Fibroblast of gingiva (primary cell): ENCODE measurements around the gene CPTP.
A peak's percentile ranks its signal among the peaks of the same experiment; 100 is the strongest.

Experiments
- DNase-seq: peaks from one replicate; pipeline ENCODE4 v3.0.0-alpha.2; 2011; ENCODE audit warnings: low read depth

Gene CPTP

DNA sequence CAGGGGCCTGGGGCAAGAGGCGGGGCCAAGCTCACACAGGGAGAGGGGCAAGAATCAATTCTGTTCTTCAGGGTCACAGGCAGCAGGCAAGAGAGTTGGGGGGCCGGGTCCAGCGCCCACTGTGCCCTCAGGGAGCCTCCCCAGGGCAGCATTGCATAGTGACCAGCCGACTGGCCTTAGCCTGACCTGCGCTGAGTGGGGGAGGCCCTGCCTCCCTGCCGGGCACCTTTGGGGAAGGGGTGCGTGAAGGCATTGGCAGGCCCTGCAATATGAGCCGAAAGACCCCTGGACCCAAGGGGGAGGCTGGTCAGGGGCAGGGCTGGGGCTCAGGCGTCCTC is 32.2 kb upstream of the CPTP start:
- no peak for DNase-seq

DNA sequence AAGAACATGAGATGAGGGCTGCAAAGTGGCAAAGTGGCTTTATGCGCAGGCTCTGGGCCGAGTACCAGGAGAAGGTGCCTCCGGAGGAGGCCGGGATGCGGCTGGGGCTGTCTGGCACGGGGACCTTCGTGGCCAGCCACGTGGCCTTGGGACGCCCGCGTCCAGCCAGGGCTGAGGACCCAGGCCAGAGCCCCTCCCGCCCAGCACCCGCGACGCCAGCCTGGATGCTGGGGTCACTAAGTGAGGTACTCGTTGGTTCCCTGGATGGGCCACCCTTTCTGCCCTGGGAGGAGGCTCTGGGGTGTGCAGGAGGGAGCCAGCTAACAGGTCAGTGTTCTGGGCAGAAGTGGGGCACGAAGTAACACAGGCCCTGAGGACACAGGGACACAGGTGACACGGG is 31.8 kb upstream of the CPTP start:
- DNase-seq, result no peak

DNA sequence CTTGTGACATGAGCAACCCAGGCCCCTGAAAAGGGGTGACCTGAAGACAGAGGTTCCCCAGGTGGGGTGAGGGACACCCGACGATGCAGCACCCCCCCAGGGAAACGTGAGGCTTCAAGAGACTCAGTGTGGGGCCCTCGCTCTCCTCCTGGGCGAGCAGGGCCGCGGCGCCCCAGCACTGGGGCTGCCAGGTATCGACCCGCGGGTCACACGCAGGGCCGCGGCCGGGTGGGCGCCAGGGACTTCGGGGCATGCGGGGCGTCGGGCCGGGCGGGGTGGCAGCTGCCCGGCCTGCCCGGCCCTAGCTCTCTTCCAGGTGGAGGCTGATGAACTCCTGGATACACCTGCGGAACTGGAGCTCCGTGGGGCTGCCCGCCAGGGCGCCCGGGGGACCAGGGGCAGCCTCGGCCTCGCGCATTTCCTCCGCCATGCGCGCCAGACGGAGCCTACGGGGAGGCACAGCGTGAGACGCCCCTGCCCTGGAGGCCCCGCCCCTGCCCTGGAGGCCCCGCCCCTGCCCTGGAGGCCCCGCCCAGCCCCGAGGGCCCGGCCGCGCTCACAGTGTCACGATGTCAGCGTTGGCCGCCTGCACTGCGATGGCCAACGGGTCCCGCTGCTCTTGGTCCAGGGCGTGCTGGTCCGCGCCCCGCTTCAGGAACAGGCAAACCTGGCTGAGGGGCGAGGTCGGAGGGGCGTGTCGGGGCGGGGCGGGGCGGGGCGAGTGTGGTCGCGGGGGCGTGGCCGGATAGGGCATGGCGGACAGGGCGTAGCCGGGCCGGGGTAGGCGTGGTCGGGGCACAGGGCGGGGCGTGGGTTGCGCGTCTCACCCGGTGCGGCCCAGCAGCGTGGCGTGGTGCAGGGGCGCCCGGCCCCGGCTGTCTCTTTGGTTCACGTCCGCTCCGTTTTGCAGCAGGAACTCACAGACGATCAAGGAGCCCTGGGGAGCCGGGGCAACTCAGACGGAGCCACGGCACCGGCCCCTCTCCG is 31.0 kb upstream of the CPTP start:
- no peak for DNase-seq

DNA sequence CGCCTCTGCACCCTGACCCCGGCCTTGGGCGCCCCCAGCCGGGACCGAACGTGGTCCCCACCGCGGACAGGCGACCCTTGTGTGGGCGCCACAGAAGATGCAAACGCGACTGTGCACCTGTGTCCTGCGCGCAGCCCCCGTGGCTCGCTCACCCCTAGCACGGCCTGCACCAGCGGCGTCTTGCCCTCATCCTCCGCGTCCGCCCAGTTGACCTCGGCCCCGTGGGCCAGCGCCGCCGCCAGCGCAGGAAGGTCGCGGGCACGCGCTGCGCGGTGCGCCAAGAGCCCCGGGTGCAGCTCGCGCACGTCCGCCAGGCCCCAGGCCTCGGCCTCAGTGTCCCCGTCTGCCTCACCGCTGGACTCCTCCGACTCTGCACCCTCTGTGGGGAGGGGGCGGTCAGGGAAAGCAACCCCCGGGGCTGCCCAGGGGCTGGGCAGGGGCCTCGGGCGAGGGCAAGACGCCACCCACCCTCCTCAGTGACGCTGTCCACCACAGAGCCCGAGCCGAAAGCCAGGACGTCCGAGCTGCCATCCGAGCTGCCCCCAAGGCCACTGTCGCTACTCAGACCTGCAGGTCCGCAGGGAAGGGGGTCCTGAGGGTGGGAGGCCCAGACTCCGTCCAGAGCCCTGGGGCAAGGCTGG is 30.2 kb upstream of the CPTP start:
- DNase-seq, result no peak

DNA sequence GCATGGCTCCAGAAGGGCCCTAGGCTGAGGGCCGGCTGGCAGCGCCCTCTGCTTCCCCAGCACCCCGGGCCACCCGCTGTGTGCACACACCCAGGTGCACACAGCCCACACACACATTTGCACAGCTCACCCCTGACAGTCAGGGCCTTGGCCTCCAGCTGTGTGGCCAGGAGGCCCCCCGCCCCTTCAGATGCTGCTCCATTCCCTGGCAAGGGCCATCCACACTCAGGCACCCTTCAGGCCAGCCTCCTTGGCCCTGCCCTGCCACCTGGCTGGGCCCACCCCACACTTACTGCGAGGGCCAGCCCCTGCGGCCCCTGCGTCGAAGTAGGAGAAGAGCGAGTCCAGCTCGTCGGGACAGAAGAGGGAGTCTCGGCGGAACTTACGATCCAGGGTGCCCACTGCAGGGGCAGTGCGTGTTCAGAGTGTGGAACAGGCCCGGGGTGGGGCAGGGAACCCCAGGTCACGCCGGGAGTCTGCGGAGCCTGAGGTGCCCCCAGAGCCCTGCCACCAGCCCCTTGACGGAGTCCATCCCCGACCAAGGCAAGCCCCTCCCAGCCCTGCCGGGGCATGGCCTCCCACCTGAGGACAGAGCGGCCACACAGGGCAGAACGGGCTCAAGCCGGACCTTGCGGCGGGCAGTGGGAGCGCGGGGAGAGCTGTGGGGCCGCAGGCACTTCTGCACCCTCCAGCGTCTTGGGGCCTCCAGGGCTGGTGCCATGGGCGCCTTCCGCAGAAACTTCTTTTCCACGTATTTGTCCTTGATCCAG is 29.3 kb upstream of the CPTP start:
- DNase-seq, result no peak

DNA sequence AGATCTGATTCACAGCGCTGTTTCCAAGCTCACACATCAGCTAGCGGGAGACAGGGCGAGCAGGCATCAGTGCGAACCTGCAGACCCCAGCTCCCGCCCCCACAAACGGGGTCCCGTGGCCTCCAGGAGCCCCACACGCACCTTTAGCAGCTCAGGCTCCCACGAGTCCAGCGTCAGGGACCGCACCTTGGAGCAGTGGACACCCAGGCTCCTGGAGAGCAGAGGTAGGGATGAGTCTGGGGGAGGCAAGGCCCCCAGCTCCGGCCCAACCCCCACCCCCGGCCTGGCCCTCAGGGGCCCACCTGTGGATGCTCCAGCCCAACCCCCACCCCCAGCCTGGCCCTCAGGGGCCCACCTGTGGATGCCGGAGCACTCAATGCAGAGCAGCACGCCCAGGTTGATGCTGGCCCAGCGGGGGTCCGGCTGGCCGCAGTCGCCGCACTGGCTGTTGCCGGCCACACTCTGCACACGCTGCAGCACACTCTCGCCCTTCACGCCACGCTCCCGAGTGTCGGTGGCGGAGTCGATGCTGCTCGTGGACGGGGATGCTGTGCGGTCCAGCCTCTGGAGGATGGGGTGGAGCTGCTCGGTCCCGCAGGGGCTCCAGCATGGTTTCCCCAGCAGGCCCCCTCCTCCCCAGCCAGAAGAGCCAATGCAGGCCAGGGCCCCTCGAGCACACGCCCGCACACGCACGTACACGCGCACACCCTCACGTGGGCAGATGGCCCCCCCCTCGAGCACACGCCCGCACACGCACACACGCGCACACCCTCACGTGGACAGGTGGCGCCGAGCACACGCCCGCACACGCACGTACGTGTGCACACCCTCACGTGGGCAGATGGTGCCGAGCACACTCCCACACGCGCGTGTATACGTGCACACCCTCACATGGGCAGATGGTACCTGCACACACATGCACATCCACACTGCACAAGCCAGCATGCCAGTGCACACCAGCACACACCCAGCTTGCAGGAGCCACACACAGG is 28.2 kb upstream of the CPTP start:
- DNase-seq, result no peak

DNA sequence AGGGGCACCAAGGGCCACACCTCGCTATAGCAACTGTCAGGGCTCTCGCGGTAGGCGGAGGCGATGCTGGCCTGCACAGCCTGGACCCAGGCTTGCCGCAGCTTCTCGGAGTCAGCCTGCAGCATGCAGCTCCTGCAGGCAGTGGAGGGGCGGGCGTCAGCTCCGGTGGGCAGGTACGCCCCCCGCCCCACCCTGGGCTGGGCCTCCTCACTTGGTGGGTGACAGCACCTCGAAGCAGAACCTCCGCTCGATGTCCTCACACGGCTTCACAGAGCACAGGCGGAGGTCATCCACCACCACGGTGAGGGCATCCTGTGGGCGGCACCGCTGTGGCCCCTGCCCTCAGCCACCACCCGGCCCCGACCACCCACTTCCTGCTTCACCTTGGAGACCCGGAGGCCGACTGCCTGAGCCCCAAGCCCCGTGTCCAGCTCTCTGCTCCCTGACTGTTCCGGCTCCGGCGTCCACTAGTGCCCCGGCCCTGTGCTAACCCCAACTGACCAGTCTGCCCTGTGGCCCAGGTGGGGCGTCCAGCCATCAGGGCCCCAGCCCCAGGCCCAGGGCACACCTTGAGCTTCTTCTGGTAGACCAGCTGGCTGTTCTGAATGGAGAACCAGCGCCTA is 26.7 kb upstream of the CPTP start:
- DNase-seq, result no peak

DNA sequence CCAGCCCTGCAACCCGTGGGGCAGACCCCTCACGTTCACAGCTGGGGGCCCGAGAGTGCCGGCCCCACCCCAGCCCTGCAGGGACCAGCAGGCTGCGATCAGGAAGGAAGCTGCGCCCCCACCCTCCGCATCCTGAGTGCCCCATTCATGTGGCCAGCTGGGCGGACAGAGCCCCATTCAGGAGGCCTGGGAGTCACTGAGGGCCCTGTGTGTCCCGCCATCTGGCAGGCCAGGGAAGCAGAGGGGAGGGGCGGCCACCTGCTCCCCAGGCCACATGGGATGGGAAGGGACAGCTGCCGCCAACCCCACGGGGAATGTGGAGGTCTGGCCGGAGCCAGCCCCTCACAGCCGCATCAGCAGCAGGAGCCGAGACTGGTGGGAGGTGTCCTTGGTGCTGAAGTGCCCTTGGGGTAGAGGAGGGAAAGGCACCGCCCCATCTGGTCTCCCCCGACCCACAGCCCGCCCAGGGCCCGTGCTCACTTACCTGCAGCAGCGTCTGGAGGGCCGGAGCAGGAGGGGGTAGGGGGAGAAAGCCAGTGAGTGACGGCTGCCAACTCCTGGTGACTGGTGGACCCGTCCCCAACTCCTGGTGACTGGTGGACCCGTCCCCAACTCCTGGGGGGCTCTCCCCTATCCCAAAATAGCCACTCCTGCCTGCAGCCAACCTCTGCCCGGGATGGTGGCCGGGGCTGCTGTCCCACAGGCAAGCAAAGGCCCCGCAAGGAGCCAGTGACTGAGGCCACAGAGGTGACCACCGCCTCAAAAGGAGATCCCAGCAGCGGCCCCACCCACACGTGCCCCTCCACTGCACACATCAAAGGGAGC is 25.5 kb upstream of the CPTP start:
- DNase-seq, result no peak

DNA sequence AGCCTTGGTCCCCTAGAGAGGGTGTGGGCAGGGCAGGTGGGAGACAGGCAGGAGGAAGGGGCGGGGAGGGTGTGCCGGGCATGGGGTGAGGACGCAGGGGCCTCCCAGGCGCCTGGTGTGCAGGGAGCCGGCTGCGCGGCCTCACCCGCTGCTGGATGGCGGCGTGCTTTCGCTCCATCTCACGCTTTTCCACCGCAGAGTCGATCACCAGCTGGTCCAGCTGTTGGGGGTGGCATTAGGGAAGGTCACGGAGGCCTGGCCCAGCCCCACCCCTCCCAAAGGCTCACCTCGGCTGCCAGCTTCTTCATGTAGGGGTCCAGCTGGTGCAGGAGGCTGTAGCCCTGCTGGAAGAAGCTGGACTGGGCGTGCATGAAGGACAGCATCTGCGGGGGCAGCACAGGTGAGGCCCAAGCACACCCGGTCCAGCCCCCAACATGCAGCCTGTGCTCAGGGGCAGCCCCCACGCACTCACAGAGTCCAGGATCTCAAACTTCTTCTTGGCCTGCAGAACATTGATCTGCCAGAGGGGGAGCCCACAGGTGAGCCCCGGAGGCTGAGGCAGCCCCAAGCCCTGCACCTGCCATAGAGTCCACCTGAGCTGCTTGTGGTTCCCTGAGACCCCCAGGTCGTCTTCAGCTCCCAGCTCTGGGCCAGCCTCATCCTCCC is 24.8 kb upstream of the CPTP start:
- DNase-seq, result no peak

DNA sequence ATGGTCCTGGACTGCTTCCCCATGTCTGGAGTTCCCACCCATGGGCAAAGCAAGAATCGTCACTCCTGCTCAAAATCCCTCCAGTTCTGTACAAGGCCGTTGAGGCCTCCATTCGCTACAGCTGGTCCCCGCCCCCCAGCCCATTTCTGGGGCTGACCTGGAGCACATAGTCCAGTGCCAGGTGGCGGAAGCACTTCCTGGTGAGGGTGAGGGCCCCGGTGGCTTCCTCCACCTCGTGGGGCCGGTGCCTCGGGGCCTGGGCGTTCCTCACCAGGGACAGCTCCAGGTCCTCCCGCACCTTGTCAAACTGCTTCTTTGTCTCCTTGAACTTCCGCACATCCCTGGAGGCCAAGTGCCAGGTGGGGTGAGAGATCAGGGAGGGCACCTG is 24.3 kb upstream of the CPTP start:
- no peak for DNase-seq

DNA sequence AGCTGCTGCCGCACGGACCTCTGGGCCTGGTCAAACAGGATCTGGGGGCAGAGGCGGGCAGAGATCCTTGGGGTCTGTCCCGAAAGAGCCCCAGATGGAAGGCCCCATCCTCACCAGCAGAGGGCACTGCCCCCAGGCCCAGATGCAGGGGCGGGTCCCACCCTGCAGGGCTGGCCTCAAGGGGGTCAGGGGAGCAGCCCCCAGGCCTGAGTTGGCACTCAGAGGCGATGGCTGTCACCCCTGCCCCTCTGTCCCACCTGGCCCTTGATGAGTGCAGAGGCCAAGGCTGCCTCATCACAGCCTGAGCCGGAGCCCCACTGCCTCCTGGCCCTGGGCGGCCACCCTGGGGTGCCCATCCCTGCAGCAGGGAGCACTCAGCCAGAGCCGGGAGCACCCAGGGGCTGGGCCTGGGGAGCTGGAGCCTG is 22.6 kb upstream of the CPTP start:
- DNase-seq, result no peak

DNA sequence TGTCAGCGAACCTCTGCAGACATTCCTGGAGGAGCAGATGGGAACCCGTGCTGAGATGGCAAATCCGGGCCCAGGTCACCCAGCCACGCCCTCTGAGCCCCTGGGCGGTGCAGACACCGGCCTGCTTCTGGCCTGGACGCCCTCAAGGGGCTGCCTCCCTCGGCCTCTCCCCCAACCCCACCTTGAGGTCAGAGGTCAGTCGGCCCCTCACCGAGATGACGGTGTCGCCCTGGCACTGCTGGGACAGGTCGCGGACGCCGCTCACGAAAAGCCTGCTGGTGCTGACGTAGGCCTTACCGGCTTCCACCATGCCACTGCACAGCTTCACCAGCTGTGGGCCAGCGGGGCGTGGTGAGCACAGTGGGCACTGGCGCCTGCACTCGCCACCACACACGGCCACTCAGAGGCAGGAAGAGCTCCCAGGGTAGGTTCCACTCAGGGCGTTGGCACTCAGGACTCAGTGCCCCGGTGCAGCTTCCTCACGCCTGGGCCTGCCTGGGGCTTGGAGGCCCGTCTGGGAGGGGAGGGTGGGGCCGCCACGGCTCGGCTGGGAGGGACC is 21.6 kb upstream of the CPTP start:
- no peak for DNase-seq

DNA sequence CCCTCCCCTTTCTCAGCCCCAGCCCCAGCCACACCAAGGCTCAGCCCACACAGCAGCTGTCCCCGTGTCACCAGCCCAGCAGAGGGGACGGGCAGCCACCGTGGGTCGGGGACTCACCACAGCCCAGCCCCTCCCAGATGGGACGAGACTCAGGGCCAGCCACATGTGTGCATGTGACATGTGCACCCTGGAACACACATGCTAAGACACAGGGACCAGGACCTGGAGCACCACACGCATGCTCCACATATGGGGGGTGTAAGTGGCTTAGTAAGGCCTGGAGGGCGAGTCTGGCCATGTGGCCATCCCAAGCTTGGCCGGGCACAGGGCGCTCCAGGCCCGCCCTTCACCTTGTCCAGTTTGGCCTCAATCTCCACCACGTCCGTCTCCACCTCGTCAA is 20.9 kb upstream of the CPTP start:
- no peak for DNase-seq

DNA sequence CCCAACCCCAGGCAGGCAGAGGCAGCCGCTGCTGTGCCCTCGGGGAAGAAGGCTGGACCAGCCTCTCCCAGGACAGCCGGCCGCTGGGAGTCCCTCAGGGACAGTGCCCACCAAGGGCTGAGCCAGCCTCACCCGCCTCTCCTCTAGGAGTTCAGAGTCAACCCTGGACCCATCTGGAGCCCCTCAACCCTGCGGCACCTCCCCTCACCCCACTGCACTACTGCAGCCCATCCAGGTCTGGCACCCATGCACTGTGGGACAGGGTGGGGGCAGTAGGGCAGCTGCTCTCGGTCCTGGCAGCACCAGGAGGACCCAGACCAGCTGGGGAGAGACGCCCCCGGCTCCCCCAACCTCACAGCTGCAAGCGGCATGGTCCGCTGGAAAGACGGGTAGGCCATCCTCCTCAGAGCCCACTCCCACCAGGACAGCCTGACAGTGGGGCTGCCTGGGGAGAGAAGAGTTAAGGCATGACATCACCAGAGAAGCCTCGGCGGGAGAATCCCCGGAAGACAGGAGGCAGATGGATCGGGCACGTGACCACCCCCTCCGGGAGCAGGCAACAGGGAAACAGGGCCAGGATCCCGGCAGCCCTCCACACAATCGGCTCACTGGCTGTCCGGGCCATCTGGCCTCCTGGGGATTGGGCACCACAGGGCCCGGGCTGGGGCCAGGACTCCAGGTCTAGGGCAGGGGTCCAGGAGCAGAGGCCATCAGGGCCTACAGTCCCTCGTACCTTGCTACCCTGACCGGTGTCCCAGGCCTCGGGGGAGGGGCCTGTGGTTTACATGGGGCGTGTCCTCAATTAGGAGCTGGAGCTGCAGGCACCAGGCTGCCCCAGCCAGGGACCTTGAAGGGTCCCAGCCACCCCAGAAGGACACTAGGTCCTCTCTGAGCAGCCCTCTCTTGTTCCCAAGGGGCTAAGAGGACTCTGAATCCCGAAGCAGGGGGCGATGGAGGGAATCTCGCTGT is 20.0 kb upstream of the CPTP start:
- peak; percentile 68 for DNase-seq

DNA sequence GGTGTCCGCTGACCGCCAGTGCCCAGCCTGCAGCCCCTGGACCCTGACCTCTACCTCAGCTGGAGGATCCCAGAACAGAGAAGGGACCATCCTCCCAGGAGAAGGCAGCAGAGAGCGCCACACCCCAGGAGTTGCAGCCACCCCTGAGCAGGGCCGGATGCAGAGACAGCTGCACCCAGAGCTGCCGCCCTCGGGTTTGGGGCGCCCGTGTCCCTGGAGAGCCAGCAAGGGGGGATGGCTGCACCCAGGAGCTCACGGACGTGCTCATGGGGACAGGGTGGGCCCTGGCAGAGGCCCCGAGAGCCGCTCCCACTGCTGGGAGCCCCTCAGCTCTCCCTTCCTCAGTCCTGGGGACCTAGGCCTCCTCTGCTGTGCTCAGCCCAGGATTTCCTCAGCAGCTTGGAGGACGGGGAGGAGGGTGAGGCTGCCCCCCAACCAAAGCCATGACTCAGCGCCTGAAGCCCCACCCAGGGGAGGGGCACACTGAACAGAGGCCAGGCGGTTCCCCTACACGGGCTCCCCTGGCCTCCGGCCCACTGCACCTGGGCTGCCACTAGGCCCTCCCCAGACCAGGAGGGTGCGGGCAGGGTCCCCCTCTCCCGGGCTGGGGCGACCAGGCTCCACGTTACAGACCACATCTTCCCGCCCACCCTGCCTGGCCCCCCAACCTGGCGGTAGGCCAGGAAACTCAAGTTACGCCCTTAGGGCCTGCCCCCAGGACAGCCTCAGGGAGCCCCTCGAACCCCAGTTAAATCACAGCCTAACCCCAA is 19.1 kb upstream of the CPTP start:
- DNase-seq, result peak; percentile 69

DNA sequence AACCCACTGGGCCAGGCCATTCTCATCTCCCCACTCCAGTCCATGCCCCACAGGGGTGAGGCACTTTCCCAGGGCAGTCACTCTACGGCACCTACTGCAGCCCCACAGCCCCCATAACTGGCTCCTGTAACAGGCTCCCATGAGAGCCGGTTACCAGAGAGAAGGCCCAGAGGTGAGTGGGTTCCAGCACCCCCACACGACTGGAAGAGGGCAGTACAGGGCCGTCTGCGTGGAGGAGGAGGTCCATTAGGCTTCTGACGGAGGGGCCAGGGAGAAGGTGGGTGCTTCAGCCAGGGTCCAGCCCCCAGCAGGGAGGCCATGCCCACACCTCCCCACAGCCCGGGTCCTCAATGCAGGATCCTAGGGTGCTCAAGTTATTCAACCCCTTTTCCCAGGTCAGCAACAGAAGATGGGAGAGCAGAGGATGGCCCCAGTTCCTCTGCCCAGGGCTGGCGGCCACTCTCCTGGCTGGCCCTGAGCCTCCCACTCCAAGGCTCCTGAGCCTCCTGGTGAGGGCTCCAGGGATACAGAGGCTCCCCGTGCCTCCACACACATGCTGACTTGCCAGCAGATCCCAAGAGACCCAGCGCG is 18.4 kb upstream of the CPTP start:
- no peak for DNase-seq

DNA sequence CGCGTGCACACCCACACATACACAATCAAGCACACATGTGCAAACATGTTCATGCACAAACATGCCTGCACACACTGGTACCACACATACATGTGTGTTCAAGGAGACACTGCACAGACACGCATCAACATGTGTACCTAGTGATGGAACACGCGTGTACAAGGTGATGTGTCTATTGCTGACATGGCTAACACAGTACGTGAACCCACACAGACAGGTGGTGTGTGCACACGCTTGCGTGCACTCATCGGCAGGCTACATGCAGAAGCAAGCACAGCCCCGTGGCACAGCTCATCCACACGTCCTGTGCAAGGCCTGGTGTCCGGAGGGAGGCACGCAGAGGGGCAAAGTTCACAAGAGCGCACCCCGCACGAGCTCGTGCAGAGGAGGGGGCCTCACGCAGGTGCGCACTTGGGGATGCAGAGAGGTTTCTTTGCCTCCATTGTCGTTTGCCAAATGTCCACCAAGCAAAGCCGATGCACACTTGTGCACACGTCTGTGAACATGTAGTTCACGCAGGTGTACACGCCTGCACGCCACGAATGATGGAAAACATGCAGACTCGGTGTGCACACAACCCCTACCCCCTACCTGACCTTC is 17.8 kb upstream of the CPTP start:
- no peak for DNase-seq
